ENCODE measurements around the gene PITPNC1.
"Not testable (repeated sequence)": the region's sequence is repeated elsewhere in the genome, so short reads cannot be mapped to it uniquely, and the experiment has no call there.

PITPNC1 gene

GRCh38 chr17:67644061-67644460 is 267.0 kb downstream of the PITPNC1 start:
- TF ChIP-seq CTCF (conservative IDR thresholded peaks at IDR 0.05; ENCODE audit: low read depth, low read length) = no peak

GRCh38 chr17:67645195-67645594 is 268.1 kb downstream of the PITPNC1 start:
- DNase-seq (ENCODE audit: low read depth); H3K4me3 ChIP-seq (ENCODE audit: low read depth, low read length): not testable (repeated sequence)

More at GRCh38 chr17:67644061-67644460, 267.0 kb downstream of the PITPNC1 start:
- no peak for DNase-seq (ENCODE audit: low read depth)
- no peak overlapping the region for H3K4me3 ChIP-seq (ENCODE audit: low read depth, low read length)

GRCh38 chr17:67646472-67646871 is 269.4 kb downstream of the PITPNC1 start:
- no peak for TF ChIP-seq CTCF (conservative IDR thresholded peaks at IDR 0.05; ENCODE audit: low read depth, low read length)
- DNase-seq (ENCODE audit: low read depth) = no peak
- no peak overlapping the region for H3K4me3 ChIP-seq (ENCODE audit: low read depth, low read length)

GRCh38 chr17:67647482-67647881 is 270.4 kb downstream of the PITPNC1 start:
- TF ChIP-seq CTCF (conservative IDR thresholded peaks at IDR 0.05; ENCODE audit: low read depth, low read length) = no peak
- DNase-seq (ENCODE audit: low read depth) = no peak
- H3K4me3 ChIP-seq (ENCODE audit: low read depth, low read length) = no peak overlapping the region

- no peak for TF ChIP-seq CTCF (conservative IDR thresholded peaks at IDR 0.05; ENCODE audit: low read depth, low read length)
- no peak for DNase-seq (ENCODE audit: low read depth)
- no peak overlapping the region for H3K4me3 ChIP-seq (ENCODE audit: low read depth, low read length)
These were observed 271.2 kb downstream of the PITPNC1 start for GRCh38 chr17:67648032-67648905.

GRCh38 chr17:67648906-67649295 is 271.8 kb downstream of the PITPNC1 start:
- not testable (repeated sequence) for DNase-seq (ENCODE audit: low read depth); H3K4me3 ChIP-seq (ENCODE audit: low read depth, low read length)

GRCh38 chr17:67649891-67650290 is 272.8 kb downstream of the PITPNC1 start:
- no peak for TF ChIP-seq CTCF (conservative IDR thresholded peaks at IDR 0.05; ENCODE audit: low read depth, low read length)
- H3K4me3 ChIP-seq (ENCODE audit: low read depth, low read length) = no peak overlapping the region
- DNase-seq (ENCODE audit: low read depth) = no peak

- not testable (repeated sequence) for H3K4me3 ChIP-seq (ENCODE audit: low read depth, low read length); DNase-seq (ENCODE audit: low read depth)
These were observed 274.1 kb downstream of the PITPNC1 start for GRCh38 chr17:67651218-67651579.

Data from choroid plexus epithelial cell (primary cell).